Measurements from ENCODE around the gene LGR4. TPM values are rescaled to one million over a fixed set of nuclear protein-coding genes. Genes with fewer than 3 reads are reported as not detected.

Gene LGR4
- total and polyA plus RNA-seq, 2 experiments from 2014 or later: 22.6 to 99.6 TPM

GRCh38 chr11:27436916-27437315 is 35.7 kb downstream of the LGR4 start (continued):
- TF ChIP-seq ETS1 (IDR thresholded peaks at IDR 0.05): no peak
- no peak for TF ChIP-seq REST (IDR thresholded peaks at IDR 0.05; ENCODE audit: unreplicated experiment)
- no peak for TF ChIP-seq ZNF114 (CRISPR knock-in tag; IDR thresholded peaks at IDR 0.05)

DNA sequence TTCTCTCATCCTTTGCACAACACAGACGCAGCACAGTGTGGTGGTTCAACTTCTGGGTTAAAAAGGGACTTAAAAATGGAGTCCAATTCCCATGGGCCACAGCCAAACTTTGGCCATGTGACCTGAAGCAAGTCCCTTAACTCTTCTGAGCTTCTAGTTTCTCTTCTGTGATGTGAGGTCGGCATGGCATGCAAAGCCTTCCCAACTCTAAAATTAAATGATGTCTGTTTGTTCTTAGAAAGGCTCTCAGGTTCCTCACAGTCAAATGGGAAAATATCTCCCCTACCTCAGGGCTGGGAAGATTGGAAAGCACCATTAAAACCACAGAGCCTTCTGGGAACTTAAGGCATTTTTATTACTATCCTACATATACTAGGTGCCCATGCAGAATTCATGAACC is 38.8 kb downstream of the LGR4 start:
- Histone ChIP-seq H3K4me2 (no peak overlapping the region), H2AFZ (no peak overlapping the region), H4K20me1 (replicated peaks; ENCODE audit: insufficient read depth) (peaks cover 16% of the 10 kb centered on the region; the same call in 1 of the 2 replicates), H3K36me3 (ENCODE audit: insufficient read depth) (0 out of 2 replicates have a peak, but pooled peaks cover 2% of the 10 kb centered on the region), H3K4me3 (no peak overlapping the region), H3K27ac (ENCODE audit: low read depth) (no peak overlapping the region), H3F3A (replicated peaks; ENCODE audit: low read depth) (peaks cover 4% of the 10 kb centered on the region; the same call in 1 of the 2 replicates), H3K27me3 (ENCODE audit: insufficient read depth) (no peaks in the 10 kb centered on the region), H3K9me2 (ENCODE audit: insufficient read depth) (no peaks in the 10 kb centered on the region), H3K4me1 (ENCODE audit: insufficient read depth) (peaks cover 66% of the 10 kb centered on the region), H3K79me2 (replicated peaks; ENCODE audit: insufficient read depth) (peaks cover 100% of the 10 kb centered on the region)
- Mint-ChIP-seq H3K4me3 (no peak overlapping the region), H3K9me3 (no peaks in the 10 kb centered on the region), H3K27ac (no peak overlapping the region), H3K27me3 (ENCODE audit: insufficient read depth, low read depth, poor library complexity) (no peaks in the 10 kb centered on the region), H3K36me3 (ENCODE audit: low read depth) (no peaks in the 10 kb centered on the region), H3K4me1 (peaks cover 17% of the 10 kb centered on the region)
- DNase-seq (ENCODE audit: low spot score): no peak
- ATAC-seq: no peak
- TF ChIP-seq POLR2AphosphoS5 (IDR thresholded peaks at IDR 0.05; ENCODE audit: low read depth): no peak

- Histone ChIP-seq H3F3A (replicated peaks; ENCODE audit: low read depth) (peaks cover 4% of the 10 kb centered on the region; the same call in 1 of the 2 replicates), H3K4me1 (ENCODE audit: insufficient read depth) (peaks cover 69% of the 10 kb centered on the region), H3K4me3 (no peak overlapping the region), H4K20me1 (replicated peaks; ENCODE audit: insufficient read depth) (peaks cover 15% of the 10 kb centered on the region; the same call in 1 of the 2 replicates), H2AFZ (no peak overlapping the region), H3K27ac (ENCODE audit: low read depth) (no peak overlapping the region), H3K79me2 (replicated peaks; ENCODE audit: insufficient read depth) (peaks cover 100% of the 10 kb centered on the region), H3K27me3 (ENCODE audit: insufficient read depth) (no peaks in the 10 kb centered on the region), H3K4me2 (no peak overlapping the region; the same call in 1 of the 2 replicates), H3K9me2 (ENCODE audit: insufficient read depth) (no peaks in the 10 kb centered on the region), H3K36me3 (ENCODE audit: insufficient read depth) (0 out of 2 replicates have a peak, but pooled peaks cover 3% of the 10 kb centered on the region)
- Mint-ChIP-seq H3K4me3 (no peak overlapping the region), H3K27ac (no peak overlapping the region), H3K27me3 (ENCODE audit: insufficient read depth, low read depth, poor library complexity) (no peaks in the 10 kb centered on the region), H3K4me1 (peaks cover 18% of the 10 kb centered on the region), H3K36me3 (ENCODE audit: low read depth) (0 out of 3 replicates have a peak, but pooled peaks cover 2% of the 10 kb centered on the region), H3K9me3 (no peaks in the 10 kb centered on the region)
- DNase-seq (ENCODE audit: low spot score) (peak; percentile 20), ATAC-seq (no peak; the same call in 2 of the 3 replicates)
- TF ChIP-seq CREB1 (CRISPR knock-in tag; IDR thresholded peaks at IDR 0.05; ENCODE audit: low read depth) (no peak), NANOG (IDR thresholded peaks at IDR 0.05; ENCODE audit: borderline replicate concordance) (no peak), EZH2 (IDR thresholded peaks at IDR 0.05; ENCODE audit: low read depth, unreplicated experiment) (no peak), STAT1 (IDR thresholded peaks at IDR 0.05; ENCODE audit: unreplicated experiment) (no peak), ZNF331 (CRISPR knock-in tag; IDR thresholded peaks at IDR 0.05; ENCODE audit: low read depth) (no peak), JUNB (IDR thresholded peaks at IDR 0.05; ENCODE audit: unreplicated experiment) (no peak), ETS1 (IDR thresholded peaks at IDR 0.05) (no peak)
- TF ChIP-seq, protein P1, sequence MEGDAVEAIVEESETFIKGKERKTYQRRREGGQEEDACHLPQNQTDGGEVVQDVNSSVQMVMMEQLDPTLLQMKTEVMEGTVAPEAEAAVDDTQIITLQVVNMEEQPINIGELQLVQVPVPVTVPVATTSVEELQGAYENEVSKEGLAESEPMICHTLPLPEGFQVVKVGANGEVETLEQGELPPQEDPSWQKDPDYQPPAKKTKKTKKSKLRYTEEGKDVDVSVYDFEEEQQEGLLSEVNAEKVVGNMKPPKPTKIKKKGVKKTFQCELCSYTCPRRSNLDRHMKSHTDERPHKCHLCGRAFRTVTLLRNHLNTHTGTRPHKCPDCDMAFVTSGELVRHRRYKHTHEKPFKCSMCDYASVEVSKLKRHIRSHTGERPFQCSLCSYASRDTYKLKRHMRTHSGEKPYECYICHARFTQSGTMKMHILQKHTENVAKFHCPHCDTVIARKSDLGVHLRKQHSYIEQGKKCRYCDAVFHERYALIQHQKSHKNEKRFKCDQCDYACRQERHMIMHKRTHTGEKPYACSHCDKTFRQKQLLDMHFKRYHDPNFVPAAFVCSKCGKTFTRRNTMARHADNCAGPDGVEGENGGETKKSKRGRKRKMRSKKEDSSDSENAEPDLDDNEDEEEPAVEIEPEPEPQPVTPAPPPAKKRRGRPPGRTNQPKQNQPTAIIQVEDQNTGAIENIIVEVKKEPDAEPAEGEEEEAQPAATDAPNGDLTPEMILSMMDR (conservative IDR thresholded peaks at IDR 0.05; ENCODE audit: low read depth in 2 of 2): no peak
These were observed 40.8 kb downstream of the LGR4 start for GRCh38 chr11:27431808-27432207.

Measured in GM23338 (cell line).